ENCODE measurements around the gene IFT74.
A peak's percentile ranks its signal among the peaks of the same experiment; 100 is the strongest.

IFT74 gene

GRCh38 chr9:27110181-27110580 lies 154.0 kb downstream of the IFT74 start:
- no peak overlapping the region for H2BK15ac ChIP-seq (replicated peaks; ENCODE audit: low read depth)
- no peak overlapping the region for H3K4me3 ChIP-seq (ENCODE audit: low read length)
- H4K5ac ChIP-seq (ENCODE audit: low read length): no peak overlapping the region
- H3K9ac ChIP-seq (ENCODE audit: low read length): no peak overlapping the region
- H3K27me3 ChIP-seq (ENCODE audit: insufficient read depth, low read length, poor library complexity): no peaks in the 10 kb centered on the region
- no peak overlapping the region for H2AK5ac ChIP-seq (ENCODE audit: low read length)
- H3K27ac ChIP-seq (ENCODE audit: low read depth, low read length): no peak overlapping the region
- no peak overlapping the region for H3K4me2 ChIP-seq (ENCODE audit: low read length)
- no peaks in the 10 kb centered on the region for H3K4me1 ChIP-seq (ENCODE audit: control insufficient read depth, low read depth, low read length)
- peaks cover 1% of the 10 kb centered on the region for H3K79me1 ChIP-seq (ENCODE audit: low read length)
- H2BK120ac ChIP-seq (ENCODE audit: low read depth, low read length): no peak overlapping the region
- H2BK5ac ChIP-seq (ENCODE audit: low read length): no peak overlapping the region
- no peaks in the 10 kb centered on the region for H3K79me2 ChIP-seq (ENCODE audit: control insufficient read depth, insufficient read depth, low read length)
- DNase-seq: no peak
- H3K4ac ChIP-seq (ENCODE audit: low read depth, low read length): no peak overlapping the region
- H4K8ac ChIP-seq (ENCODE audit: low read depth, low read length): no peak overlapping the region
- 100% methylated on average over 2 of the region's 4 CpGs for WGBS (ENCODE audit: extremely low coverage, insufficient coverage, low lambda C conversion rate)
- H3K56ac ChIP-seq (ENCODE audit: low read length): no peak overlapping the region
- no peak overlapping the region for H3K23ac ChIP-seq (ENCODE audit: low read length)
- no peaks in the 10 kb centered on the region for H3K36me3 ChIP-seq (ENCODE audit: control insufficient read depth, insufficient read depth, low read length)
- no peak overlapping the region for H3K18ac ChIP-seq (ENCODE audit: low read length)

DNA sequence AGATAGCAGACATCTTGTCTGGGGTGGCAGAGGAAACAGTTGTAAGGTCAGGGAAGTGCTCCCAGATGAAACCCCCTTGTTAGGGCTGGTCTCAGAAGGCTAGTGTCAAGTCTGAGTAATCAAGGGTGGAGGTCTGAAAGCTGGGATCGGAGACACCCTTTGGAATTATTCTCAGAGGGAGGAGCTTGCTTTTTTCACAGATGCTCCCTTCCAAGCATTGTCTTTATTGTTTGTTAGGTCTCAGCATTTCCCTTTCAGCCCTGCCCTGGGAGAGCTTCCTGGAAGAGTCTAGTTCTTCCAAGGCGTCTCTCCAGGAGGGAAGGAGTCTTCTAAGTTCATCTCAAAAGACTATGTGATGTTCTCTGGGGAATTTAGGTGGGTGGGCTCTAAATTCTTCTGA lies 156.0 kb downstream of the IFT74 start:
- peak; percentile 64 for DNase-seq
- Histone ChIP-seq H3K4ac (ENCODE audit: low read depth, low read length) (no peak overlapping the region), H3K4me3 (ENCODE audit: low read length) (no peak overlapping the region), H3K56ac (ENCODE audit: low read length) (no peak overlapping the region), H2BK5ac (ENCODE audit: low read length) (no peak overlapping the region), H3K18ac (ENCODE audit: low read length) (no peak overlapping the region), H3K27me3 (ENCODE audit: insufficient read depth, low read length, poor library complexity) (no peaks in the 10 kb centered on the region), H3K4me1 (ENCODE audit: control insufficient read depth, low read depth, low read length) (no peaks in the 10 kb centered on the region), H3K4me2 (ENCODE audit: low read length) (no peak overlapping the region), H3K23ac (ENCODE audit: low read length) (no peak overlapping the region), H3K27ac (ENCODE audit: low read depth, low read length) (peak overlapping the region; percentile 44), H2BK120ac (ENCODE audit: low read depth, low read length) (no peak overlapping the region), H3K79me1 (ENCODE audit: low read length) (peaks cover 1% of the 10 kb centered on the region), H3K36me3 (ENCODE audit: control insufficient read depth, insufficient read depth, low read length) (no peaks in the 10 kb centered on the region), H3K79me2 (ENCODE audit: control insufficient read depth, insufficient read depth, low read length) (no peaks in the 10 kb centered on the region), H3K9ac (ENCODE audit: low read length) (no peak overlapping the region), H2BK15ac (replicated peaks; ENCODE audit: low read depth) (no peak overlapping the region), H4K8ac (ENCODE audit: low read depth, low read length) (no peak overlapping the region), H2AK5ac (ENCODE audit: low read length) (no peak overlapping the region), H4K5ac (ENCODE audit: low read length) (no peak overlapping the region)
- WGBS (ENCODE audit: extremely low coverage, insufficient coverage, low lambda C conversion rate): no CpG with 5 or more reads among the region's 2 CpGs

Data from mesendoderm (in vitro differentiated cells).